B cell (primary cell): Measurements from ENCODE around the gene ISOC2.

ENCODE experiments used
- CTCF ChIP-seq: fragments of 200-600 bp; IDR thresholded peaks from one replicate; pipeline ENCODE4 v1.8.0; 2022; ENCODE audit warnings: antibody characterized with exemption, mild to moderate bottlenecking
- EZH2 ChIP-seq: IDR thresholded peaks from 2 replicates; pipeline ENCODE4 v1.6.1; 2012; ENCODE audit warnings: borderline replicate concordance, low read depth, mild to moderate bottlenecking, moderate library complexity, low read length; ENCODE audit not compliant: insufficient read depth, poor library complexity, severe bottlenecking

- TF ChIP-seq CTCF = no peak
- TF ChIP-seq EZH2 = no peak
These were observed 678 bp downstream of the ISOC2 start for GRCh38 chr19:55460670-55461258.
